ENCODE results near the gene C1QL1.

The C1QL1 gene

DNA sequence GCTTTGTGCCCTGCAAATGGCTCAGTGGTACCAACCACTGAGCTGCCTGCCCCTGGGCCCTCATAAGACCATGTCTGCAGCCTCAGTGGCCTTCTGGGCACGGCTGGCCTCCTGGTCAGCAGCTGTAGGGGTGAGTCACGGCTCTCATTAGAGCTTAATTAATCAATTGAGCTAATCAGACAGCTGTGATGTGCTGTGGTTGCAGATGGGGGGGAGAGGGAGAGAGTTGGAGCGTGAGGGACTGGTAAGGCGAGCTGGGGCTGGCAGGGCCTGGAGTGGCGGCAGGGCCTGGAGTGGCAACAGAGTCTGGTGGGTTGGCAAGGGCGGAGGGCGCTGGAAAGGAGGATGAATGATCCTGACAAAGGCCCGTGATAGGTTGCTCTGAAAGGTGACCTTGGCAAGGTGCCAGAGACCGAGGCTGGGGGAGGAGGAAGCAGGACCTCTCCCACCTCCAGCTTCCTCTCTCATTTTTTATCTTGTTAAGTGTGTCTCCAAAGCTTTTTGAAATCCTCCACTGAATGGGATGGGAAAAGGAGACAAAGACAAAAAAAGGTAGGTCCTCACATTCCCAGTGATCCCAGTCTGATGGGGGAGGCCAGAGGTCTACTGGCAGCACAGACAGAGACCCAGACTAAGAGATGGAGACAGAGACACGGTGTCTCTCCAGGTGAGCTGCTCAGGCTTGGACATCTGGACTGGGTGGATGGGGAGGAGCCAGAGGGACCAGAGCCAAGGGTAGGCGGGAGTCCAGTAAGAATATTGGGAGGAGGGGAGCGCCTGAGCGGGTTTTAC is 41.8 kb upstream of the C1QL1 start:
- no peak for TF ChIP-seq TAF1 (IDR thresholded peaks at IDR 0.05; ENCODE audit: borderline replicate concordance, insufficient read depth, low read length)
- TF ChIP-seq SIN3A (IDR thresholded peaks at IDR 0.05; ENCODE audit: borderline replicate concordance, insufficient read depth, low read length), result no peak
- no peak for TF ChIP-seq FOXP2 (optimal IDR thresholded peaks at IDR 0.05; ENCODE audit: borderline replicate concordance, extremely low read depth, extremely low read length, insufficient read depth)
- TF ChIP-seq, protein P1, sequence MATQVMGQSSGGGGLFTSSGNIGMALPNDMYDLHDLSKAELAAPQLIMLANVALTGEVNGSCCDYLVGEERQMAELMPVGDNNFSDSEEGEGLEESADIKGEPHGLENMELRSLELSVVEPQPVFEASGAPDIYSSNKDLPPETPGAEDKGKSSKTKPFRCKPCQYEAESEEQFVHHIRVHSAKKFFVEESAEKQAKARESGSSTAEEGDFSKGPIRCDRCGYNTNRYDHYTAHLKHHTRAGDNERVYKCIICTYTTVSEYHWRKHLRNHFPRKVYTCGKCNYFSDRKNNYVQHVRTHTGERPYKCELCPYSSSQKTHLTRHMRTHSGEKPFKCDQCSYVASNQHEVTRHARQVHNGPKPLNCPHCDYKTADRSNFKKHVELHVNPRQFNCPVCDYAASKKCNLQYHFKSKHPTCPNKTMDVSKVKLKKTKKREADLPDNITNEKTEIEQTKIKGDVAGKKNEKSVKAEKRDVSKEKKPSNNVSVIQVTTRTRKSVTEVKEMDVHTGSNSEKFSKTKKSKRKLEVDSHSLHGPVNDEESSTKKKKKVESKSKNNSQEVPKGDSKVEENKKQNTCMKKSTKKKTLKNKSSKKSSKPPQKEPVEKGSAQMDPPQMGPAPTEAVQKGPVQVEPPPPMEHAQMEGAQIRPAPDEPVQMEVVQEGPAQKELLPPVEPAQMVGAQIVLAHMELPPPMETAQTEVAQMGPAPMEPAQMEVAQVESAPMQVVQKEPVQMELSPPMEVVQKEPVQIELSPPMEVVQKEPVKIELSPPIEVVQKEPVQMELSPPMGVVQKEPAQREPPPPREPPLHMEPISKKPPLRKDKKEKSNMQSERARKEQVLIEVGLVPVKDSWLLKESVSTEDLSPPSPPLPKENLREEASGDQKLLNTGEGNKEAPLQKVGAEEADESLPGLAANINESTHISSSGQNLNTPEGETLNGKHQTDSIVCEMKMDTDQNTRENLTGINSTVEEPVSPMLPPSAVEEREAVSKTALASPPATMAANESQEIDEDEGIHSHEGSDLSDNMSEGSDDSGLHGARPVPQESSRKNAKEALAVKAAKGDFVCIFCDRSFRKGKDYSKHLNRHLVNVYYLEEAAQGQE (IDR thresholded peaks at IDR 0.05; ENCODE audit: insufficient read depth in 1 of 2, low read depth in 2 of 2, low read length in 2 of 2), result no peak
- no peak for TF ChIP-seq POLR2AphosphoS5 (IDR thresholded peaks at IDR 0.05; ENCODE audit: low read depth, low read length)

DNA sequence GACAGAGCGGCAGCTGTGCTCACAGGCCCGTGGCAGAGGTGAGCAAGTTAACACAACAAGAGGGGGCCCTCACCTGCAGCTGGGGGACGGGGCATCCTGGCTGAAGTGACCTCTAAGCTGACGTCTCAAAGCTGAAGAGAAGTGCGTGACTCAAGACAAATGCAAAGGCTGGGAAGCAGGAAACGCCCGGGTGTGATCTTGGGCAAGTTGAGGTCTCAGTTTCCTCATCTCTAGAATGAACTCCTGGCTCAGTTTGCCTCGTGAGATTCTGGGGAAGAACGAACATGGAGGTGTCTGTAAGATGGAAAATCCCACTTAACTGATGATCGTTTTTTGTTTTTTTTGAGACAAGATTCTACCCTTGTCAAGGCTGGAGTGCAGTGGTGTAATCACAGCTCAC is 40.1 kb upstream of the C1QL1 start:
- TF ChIP-seq FOXP2 (optimal IDR thresholded peaks at IDR 0.05; ENCODE audit: borderline replicate concordance, extremely low read depth, extremely low read length, insufficient read depth), result no peak
- TF ChIP-seq POLR2AphosphoS5 (IDR thresholded peaks at IDR 0.05; ENCODE audit: low read depth, low read length), result no peak
- no peak for TF ChIP-seq SIN3A (IDR thresholded peaks at IDR 0.05; ENCODE audit: borderline replicate concordance, insufficient read depth, low read length)
- no peak for TF ChIP-seq TAF1 (IDR thresholded peaks at IDR 0.05; ENCODE audit: borderline replicate concordance, insufficient read depth, low read length)

DNA sequence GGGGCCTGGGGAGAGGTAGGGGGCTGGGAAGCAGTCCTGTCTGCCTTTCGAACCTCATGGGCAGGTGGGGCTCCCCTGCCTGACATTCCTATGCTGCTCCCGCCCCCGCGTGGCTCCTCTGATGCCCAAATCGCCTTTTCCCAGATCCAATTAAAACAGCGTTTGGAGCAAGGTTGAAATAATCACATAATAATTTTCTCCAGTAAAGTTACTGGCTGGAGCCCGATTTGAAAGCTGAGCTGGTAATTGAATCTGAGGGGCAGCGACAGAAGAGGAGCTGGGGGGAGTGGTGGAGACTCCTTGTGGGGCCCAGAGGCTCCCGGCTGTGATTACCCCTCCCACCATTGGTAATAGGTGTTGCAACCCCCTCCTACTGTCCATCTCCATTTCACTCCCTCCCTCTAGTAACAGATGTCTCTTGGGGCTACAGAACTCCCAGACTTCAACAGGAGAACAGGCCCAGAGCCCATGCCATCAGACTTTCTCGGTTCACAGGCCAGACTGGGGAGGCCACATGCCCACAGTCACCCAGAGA is 38.9 kb upstream of the C1QL1 start:
- TF ChIP-seq TAF1 (IDR thresholded peaks at IDR 0.05; ENCODE audit: borderline replicate concordance, insufficient read depth, low read length) (no peak), SIN3A (IDR thresholded peaks at IDR 0.05; ENCODE audit: borderline replicate concordance, insufficient read depth, low read length) (no peak)

DNA sequence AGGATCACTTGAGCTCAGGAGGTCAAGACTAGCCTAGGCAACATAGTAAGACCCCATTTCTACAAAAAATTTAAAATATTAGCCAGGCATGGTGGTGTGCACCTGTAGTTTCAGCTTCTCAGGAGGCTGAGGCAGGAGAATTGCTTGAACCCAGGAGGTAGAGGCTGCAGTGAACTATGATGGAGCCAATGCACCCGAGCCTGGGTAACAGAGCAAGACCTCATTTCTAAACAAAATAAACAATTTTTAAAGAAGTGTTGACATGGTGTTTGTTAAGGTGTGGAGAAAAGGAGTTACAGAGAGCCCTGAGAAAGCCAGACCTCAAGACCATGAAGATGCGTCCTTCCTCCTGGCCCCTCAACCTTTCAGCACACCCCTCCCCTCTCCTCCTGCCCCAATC is 37.6 kb upstream of the C1QL1 start:
- TF ChIP-seq, protein P1 (IDR thresholded peaks at IDR 0.05; ENCODE audit: insufficient read depth in 1 of 2, low read depth in 2 of 2, low read length in 2 of 2), result no peak
- no peak for TF ChIP-seq POLR2AphosphoS5 (IDR thresholded peaks at IDR 0.05; ENCODE audit: low read depth, low read length)
- no peak for TF ChIP-seq TAF1 (IDR thresholded peaks at IDR 0.05; ENCODE audit: borderline replicate concordance, insufficient read depth, low read length)

DNA sequence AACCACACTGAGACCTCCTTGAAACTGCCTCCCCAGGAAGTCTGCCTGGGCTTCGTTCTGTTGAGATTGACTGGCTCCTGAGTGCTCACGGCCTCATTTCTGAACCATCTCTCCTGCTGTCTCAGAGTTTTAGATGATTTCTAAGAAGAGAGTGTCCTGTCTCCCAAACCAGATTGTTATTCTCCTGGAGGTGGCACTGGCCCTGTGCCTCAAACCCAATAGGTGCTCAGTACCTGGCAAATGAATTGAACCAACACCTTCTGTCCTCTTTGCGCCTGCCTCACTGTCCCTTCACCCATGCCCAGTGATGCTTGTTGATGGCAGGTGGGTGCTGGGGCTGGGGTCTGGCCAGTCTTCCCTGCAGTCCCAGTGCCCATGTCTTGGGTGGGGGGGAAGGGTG is 36.3 kb upstream of the C1QL1 start:
- TF ChIP-seq POLR2AphosphoS5 (IDR thresholded peaks at IDR 0.05; ENCODE audit: low read depth, low read length), result no peak
- TF ChIP-seq TAF1 (IDR thresholded peaks at IDR 0.05; ENCODE audit: borderline replicate concordance, insufficient read depth, low read length), result no peak
- no peak for TF ChIP-seq FOXP2 (optimal IDR thresholded peaks at IDR 0.05; ENCODE audit: borderline replicate concordance, extremely low read depth, extremely low read length, insufficient read depth)
- TF ChIP-seq, protein P1 (IDR thresholded peaks at IDR 0.05; ENCODE audit: insufficient read depth in 1 of 2, low read depth in 2 of 2, low read length in 2 of 2), result no peak
- no peak for TF ChIP-seq SIN3A (IDR thresholded peaks at IDR 0.05; ENCODE audit: borderline replicate concordance, insufficient read depth, low read length)

GRCh38 chr17:45003877-45004276 is 35.8 kb upstream of the C1QL1 start:
- TF ChIP-seq FOXP2 (optimal IDR thresholded peaks at IDR 0.05; ENCODE audit: borderline replicate concordance, extremely low read depth, extremely low read length, insufficient read depth), result no peak
- no peak for TF ChIP-seq SIN3A (IDR thresholded peaks at IDR 0.05; ENCODE audit: borderline replicate concordance, insufficient read depth, low read length)
- TF ChIP-seq, protein P1 (IDR thresholded peaks at IDR 0.05; ENCODE audit: insufficient read depth in 1 of 2, low read depth in 2 of 2, low read length in 2 of 2), result no peak
- no peak for TF ChIP-seq POLR2AphosphoS5 (IDR thresholded peaks at IDR 0.05; ENCODE audit: low read depth, low read length)
- TF ChIP-seq TAF1 (IDR thresholded peaks at IDR 0.05; ENCODE audit: borderline replicate concordance, insufficient read depth, low read length), result no peak

Data from PFSK-1 (cell line).